Left ventricle myocardium inferior (tissue), 1 donor: Measurements from ENCODE around the gene MAP4K1. TPM values are rescaled to one million over a fixed set of nuclear protein-coding genes. Genes with fewer than 3 reads are reported as not detected.
"Not testable (repeated sequence)": the region's sequence is repeated elsewhere in the genome, so short reads cannot be mapped to it uniquely, and the experiment has no call there.

ENCODE experiments used
- DNase-seq: peaks from one replicate; pipeline ENCODE4 v3.0.0-alpha.2; 2020
- H3K27ac ChIP-seq: fragments of 200-600 bp; replicated peaks from 2 replicates; pipeline ENCODE4 v1.8.0; 2021
- H3K27me3 ChIP-seq: fragments of 200-600 bp; 2 replicates; pipeline ENCODE4 v1.8.0; 2021; ENCODE audit warnings: low read depth
- H3K36me3 ChIP-seq: fragments of 200-600 bp; 2 replicates; pipeline ENCODE4 v1.8.0; 2021
- H3K4me1 ChIP-seq: fragments of 200-600 bp; 2 replicates; pipeline ENCODE4 v1.8.0; 2021
- H3K4me3 ChIP-seq: fragments of 200-600 bp; 2 replicates; pipeline ENCODE4 v1.8.0; 2021; ENCODE audit warnings: mild to moderate bottlenecking, moderate library complexity
- H3K9me3 ChIP-seq: fragments of 200-600 bp; replicated peaks from 2 replicates; pipeline ENCODE4 v1.8.0; 2021
- CTCF ChIP-seq: fragments of 200-600 bp; IDR thresholded peaks from 2 replicates; pipeline ENCODE4 v1.8.0; 2021; ENCODE audit warnings: antibody characterized with exemption, mild to moderate bottlenecking, borderline replicate concordance
- intact Hi-C: fragments of 100-400 bp; cut with micrococcal nuclease; formaldehyde crosslinking; loops from one replicate; pipeline ENCODE4 v1.11.0; 2022
- total RNA-seq: library from RNA; stranded (reverse); fragmentation: NEBNext Ultra II Directional; extraction: Animal tissue kit (Norgen Biotek cat#: 25700); gene quantifications from one replicate; pipeline ENCODE4 v1.2.1, GENCODE V29; 2021
- donor health status: DM: no; HTN: yes; CAD: no; lungs with severe emphysema.

The MAP4K1 gene
- total RNA-seq, 1 donor from 2014 or later = 1.6 TPM

- no peaks in the 10 kb centered on the region for H3K9me3 ChIP-seq
- intact Hi-C loops = loop anchor here (10.0 kb wide), 1 partner anchor 230 kb away; the partner anchor contains the start of gene FAM98C
- H3K36me3 ChIP-seq = peaks cover 71% of the 10 kb centered on the region
- H3K4me3 ChIP-seq = no peak overlapping the region
- H3K27ac ChIP-seq = peak overlapping the region; percentile 46
- H3K4me1 ChIP-seq = peaks cover 39% of the 10 kb centered on the region
- peak; percentile 99 for TF ChIP-seq CTCF
- DNase-seq = peak; percentile 71
- H3K27me3 ChIP-seq = no peaks in the 10 kb centered on the region
Observed at GRCh38 chr19:38634757-38635482, 17.2 kb upstream of the MAP4K1 start.

- peaks cover 84% of the 10 kb centered on the region for H3K36me3 ChIP-seq
- TF ChIP-seq CTCF = no peak
- no peak overlapping the region for H3K27ac ChIP-seq
- intact Hi-C loops = loop anchor here (10.0 kb wide), 1 partner anchor 228 kb away; the partner anchor contains the start of gene FAM98C
- no peaks in the 10 kb centered on the region for H3K27me3 ChIP-seq
- no peak for DNase-seq
- peaks cover 34% of the 10 kb centered on the region for H3K4me1 ChIP-seq
- no peak overlapping the region for H3K4me3 ChIP-seq
- H3K9me3 ChIP-seq = no peaks in the 10 kb centered on the region
Observed at GRCh38 chr19:38632476-38633213, 14.9 kb upstream of the MAP4K1 start.

- H3K4me1 ChIP-seq = peaks cover 27% of the 10 kb centered on the region
- not testable (repeated sequence) for H3K9me3 ChIP-seq, H3K27me3 ChIP-seq, DNase-seq, H3K4me3 ChIP-seq
- H3K27ac ChIP-seq = peak overlapping the region; percentile 32
- peaks cover 90% of the 10 kb centered on the region for H3K36me3 ChIP-seq
- intact Hi-C loops = loop anchor here (10.0 kb wide), 1 partner anchor 227 kb away; the partner anchor contains the start of gene FAM98C
Observed at GRCh38 chr19:38631811-38632475, 14.2 kb upstream of the MAP4K1 start.

DNA sequence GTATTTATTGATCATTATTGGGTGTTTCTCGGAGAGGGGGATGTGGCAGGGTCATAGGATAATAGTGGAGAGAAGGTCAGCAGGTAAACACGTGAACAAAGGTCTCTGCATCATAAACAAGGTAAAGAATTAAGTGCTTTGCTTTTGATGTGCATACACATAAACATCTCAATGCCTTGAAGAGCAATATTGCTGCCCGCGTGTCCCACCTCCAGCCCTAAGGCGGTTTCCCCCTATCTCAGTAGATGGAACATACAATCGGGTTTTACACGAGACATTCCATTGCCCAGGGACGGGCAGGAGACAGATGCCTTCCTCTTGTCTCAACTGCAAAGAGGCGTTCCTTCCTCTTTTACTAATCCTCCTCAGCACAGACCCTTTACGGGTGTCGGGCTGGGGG, 13.5 kb upstream of the MAP4K1 start:
- peaks cover 90% of the 10 kb centered on the region for H3K36me3 ChIP-seq
- not testable (repeated sequence) for DNase-seq, H3K27me3 ChIP-seq, H3K9me3 ChIP-seq, H3K4me3 ChIP-seq
- intact Hi-C loops = loop anchor here (10.0 kb wide), 1 partner anchor 226 kb away; the partner anchor contains the start of gene FAM98C
- peaks cover 21% of the 10 kb centered on the region for H3K4me1 ChIP-seq
- peak overlapping the region; percentile 32 for H3K27ac ChIP-seq

GRCh38 chr19:38629568-38629967, 11.8 kb upstream of the MAP4K1 start:
- Histone ChIP-seq H3K36me3 (peaks cover 92% of the 10 kb centered on the region), H3K4me3 (no peak overlapping the region), H3K4me1 (peaks cover 3% of the 10 kb centered on the region), H3K9me3 (no peaks in the 10 kb centered on the region), H3K27me3 (no peaks in the 10 kb centered on the region), H3K27ac (no peak overlapping the region)
- no peak for TF ChIP-seq CTCF
- no peak for DNase-seq
- intact Hi-C loops = no loop called here

DNA sequence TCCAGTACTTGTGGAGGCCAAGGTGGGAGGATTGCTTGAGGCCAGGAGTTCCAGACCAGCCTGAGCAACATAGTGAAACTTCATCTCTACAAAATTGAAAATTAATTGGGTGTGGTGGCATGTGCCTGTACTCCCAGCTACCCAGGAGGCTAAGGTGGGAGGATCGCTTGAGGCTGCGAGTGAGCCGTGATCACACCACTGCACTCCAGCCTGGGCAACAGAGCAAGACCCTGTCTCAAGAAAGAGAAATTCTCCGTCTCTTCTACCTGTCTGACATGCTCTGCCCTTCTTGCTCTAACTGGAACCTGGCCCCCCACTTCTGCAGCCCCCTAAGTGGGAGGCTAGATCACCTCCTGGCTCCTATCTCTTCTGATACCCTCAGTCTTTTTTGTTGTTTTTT, 8.6 kb upstream of the MAP4K1 start:
- Histone ChIP-seq H3K36me3 (peaks cover 98% of the 10 kb centered on the region), H3K9me3 (no peaks in the 10 kb centered on the region), H3K27ac (no peak overlapping the region), H3K4me3 (no peak overlapping the region), H3K27me3 (no peaks in the 10 kb centered on the region), H3K4me1 (no peaks in the 10 kb centered on the region)
- TF ChIP-seq CTCF = no peak
- intact Hi-C loops = no loop called here
- no peak for DNase-seq
